Cardiac muscle cell (in vitro differentiated cells and primary cell): Measurements from ENCODE around the gene LDHA. TPM values are rescaled to one million over a fixed set of nuclear protein-coding genes. Genes with fewer than 3 reads are reported as not detected.

Experiments used
- DNase-seq, 2 donors: peaks; one replicate each; pipeline versions ENCODE4 v3.0.0 to v3.0.0-alpha.2; 2010 to 2017; ENCODE audit warnings: low read depth in 1 of 2, low spot score in 1 of 2
- H3K27ac ChIP-seq: fragments of 200-600 bp; sonication (generic); 2 replicates; pipeline ENCODE4 v1.5.1; 2016
- H3K27me3 ChIP-seq: fragments of 200-600 bp; sonication (generic); 2 replicates; pipeline ENCODE4 v1.6.0; 2016; ENCODE audit warnings: control low read depth
- H3K36me3 ChIP-seq: fragments of 200-600 bp; sonication (generic); 2 replicates; pipeline ENCODE4 v1.5.1; 2016; ENCODE audit warnings: control low read depth
- H3K4me1 ChIP-seq: fragments of 200-600 bp; sonication (generic); 2 replicates; pipeline ENCODE4 v1.8.1; 2017; ENCODE audit warnings: low read depth, mild to moderate bottlenecking, mixed run types
- H3K4me3 ChIP-seq: fragments of 200-600 bp; sonication (generic); 2 replicates; pipeline ENCODE4 v1.5.1; 2016; ENCODE audit warnings: mild to moderate bottlenecking
- H3K9me3 ChIP-seq: fragments of 200-600 bp; sonication (generic); 2 replicates; pipeline ENCODE4 v1.5.1; 2017; ENCODE audit warnings: low read depth, mild to moderate bottlenecking, control low read depth
- polyA plus RNA-seq: library from polyadenylated mRNA; unstranded; fragments of >200 nt; fragmentation: Nextera tagmentation; extraction: Ambion mirVana; gene quantifications from 2 replicates; pipeline ENCODE4 v1.2.1, GENCODE V29; 2016
- total RNA-seq: library from RNA; depleted of rRNA; stranded (reverse); fragments of >200 nt; gene quantifications from 2 replicates; pipeline ENCODE4 v1.2.3, GENCODE V29; 2016
- TF ChIP-seq, protein P1 (sequence below): IDR thresholded peaks from 2 replicates; pipeline ENCODE4 v1.5.1; 2012; ENCODE audit warnings: low read depth, mild to moderate bottlenecking, low read length

Gene LDHA
- total and polyA plus RNA-seq, 2 experiments from 2014 or later, result 1,055 to 3,925 TPM

GRCh38 chr11:18438691-18439090, 44.3 kb downstream of the LDHA start:
- H3K9me3 ChIP-seq, result no peaks in the 10 kb centered on the region
- H3K27ac ChIP-seq, result no peak overlapping the region
- TF ChIP-seq, protein P1, sequence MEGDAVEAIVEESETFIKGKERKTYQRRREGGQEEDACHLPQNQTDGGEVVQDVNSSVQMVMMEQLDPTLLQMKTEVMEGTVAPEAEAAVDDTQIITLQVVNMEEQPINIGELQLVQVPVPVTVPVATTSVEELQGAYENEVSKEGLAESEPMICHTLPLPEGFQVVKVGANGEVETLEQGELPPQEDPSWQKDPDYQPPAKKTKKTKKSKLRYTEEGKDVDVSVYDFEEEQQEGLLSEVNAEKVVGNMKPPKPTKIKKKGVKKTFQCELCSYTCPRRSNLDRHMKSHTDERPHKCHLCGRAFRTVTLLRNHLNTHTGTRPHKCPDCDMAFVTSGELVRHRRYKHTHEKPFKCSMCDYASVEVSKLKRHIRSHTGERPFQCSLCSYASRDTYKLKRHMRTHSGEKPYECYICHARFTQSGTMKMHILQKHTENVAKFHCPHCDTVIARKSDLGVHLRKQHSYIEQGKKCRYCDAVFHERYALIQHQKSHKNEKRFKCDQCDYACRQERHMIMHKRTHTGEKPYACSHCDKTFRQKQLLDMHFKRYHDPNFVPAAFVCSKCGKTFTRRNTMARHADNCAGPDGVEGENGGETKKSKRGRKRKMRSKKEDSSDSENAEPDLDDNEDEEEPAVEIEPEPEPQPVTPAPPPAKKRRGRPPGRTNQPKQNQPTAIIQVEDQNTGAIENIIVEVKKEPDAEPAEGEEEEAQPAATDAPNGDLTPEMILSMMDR, result no peak
- H3K36me3 ChIP-seq, result no peaks in the 10 kb centered on the region
- H3K4me1 ChIP-seq, result no peaks in the 10 kb centered on the region
- H3K4me3 ChIP-seq, result no peak overlapping the region
- no peaks in the 10 kb centered on the region for H3K27me3 ChIP-seq
- DNase-seq, result no peak

- no peak overlapping the region for H3K4me3 ChIP-seq
- no peaks in the 10 kb centered on the region for H3K36me3 ChIP-seq
- TF ChIP-seq, protein P1, result no peak
- no peak overlapping the region for H3K27ac ChIP-seq
- no peaks in the 10 kb centered on the region for H3K9me3 ChIP-seq
- DNase-seq, result no peak
- H3K27me3 ChIP-seq, result peaks cover 3% of the 10 kb centered on the region
- H3K4me1 ChIP-seq, result no peaks in the 10 kb centered on the region
Measured at GRCh38 chr11:18449251-18449650, 54.9 kb downstream of the LDHA start.

DNA sequence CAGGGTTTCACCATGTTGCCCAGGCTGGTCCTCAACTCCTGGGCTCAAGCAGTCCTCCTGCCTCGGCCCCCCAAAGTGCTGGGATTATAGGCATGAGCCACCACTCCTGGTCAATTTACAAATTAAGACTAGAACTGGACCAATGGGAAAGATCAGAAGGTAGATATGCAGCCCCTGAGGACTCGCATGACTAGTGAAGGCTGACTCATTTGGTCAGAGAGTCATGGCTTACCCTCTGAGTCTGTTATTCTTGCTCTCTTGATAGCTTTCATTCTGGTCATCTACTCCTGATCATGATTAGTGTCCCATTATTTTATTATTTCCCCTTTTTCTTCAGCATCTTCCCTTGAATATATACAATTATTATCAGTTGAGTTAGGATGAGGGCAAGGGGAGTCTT, 58.6 kb downstream of the LDHA start:
- Histone ChIP-seq H3K9me3 (no peaks in the 10 kb centered on the region), H3K4me1 (no peaks in the 10 kb centered on the region)
- no peak for DNase-seq

DNA sequence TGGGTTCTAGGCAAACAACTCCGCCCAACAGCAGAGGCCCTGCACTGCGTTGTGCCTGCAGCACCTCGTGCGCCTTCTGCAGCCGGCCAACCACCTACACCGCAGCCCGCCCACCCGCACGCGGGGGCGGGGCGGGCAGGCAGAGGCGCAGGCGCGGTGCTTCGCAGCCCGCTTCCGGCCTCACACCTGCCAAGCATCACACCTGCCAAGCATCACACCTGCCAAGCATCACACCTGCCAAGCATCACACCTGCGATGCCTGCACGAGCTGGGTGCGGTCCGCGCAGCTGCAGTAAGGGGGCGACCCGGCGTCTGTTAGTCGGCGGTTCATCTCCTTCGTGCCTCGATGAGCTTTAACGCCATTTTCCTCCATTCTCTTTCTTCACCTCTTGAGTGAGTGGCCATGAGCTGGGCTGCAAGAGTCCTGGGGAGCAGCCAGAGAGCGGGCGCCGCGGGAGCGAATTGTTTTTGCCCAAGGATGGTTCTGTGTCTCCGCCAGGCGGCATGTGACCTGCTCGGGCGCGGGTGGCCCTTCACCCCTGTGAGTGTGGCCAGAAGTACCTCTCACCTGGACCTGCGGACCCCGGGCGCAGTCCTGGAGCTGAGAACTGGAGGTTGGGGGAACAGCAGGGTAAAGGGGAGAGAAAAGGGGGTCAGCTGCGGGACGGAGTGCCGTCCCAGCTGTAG, 61.5 kb downstream of the LDHA start, which contains the start of gene LDHAL6A:
LDHAL6A (plus strand) TSS at position 171 of the 687 bp plus-strand sequence. CDS start 825 bp downstream, outside the sequence.
- Histone ChIP-seq H3K36me3 (no peaks in the 10 kb centered on the region), H3K9me3 (no peaks in the 10 kb centered on the region), H3K27ac (no peak within 1 kb of the TSS), H3K4me3 (no peak within 1 kb of the TSS), H3K27me3 (peaks cover 3% of the 10 kb centered on the region), H3K4me1 (no peaks in the 10 kb centered on the region)
- TF ChIP-seq, protein P1, result no peak
- DNase-seq, result no peak

More for the DNA sequence above, 58.6 kb downstream of the LDHA start:
- TF ChIP-seq, protein P1, result no peak
- Histone ChIP-seq H3K27ac (no peak overlapping the region), H3K27me3 (peaks cover 3% of the 10 kb centered on the region), H3K36me3 (no peaks in the 10 kb centered on the region), H3K4me3 (no peak overlapping the region)

GRCh38 chr11:18457450-18457849, 63.1 kb downstream of the LDHA start:
- TF ChIP-seq, protein P1, result no peak
- H3K4me1 ChIP-seq, result no peaks in the 10 kb centered on the region
- no peaks in the 10 kb centered on the region for H3K36me3 ChIP-seq

More at GRCh38 chr11:18457450-18457849, 63.1 kb downstream of the LDHA start:
- Histone ChIP-seq H3K27me3 (no peaks in the 10 kb centered on the region), H3K9me3 (no peaks in the 10 kb centered on the region), H3K27ac (no peak overlapping the region), H3K4me3 (no peak overlapping the region)
- peak in 1 of 2 donors; percentile 8 for DNase-seq

Other genes with a start within 250 kb of the LDHA start
- not detected in 2 replicates for gene MRGPRX4, start 221.7 kb upstream of the LDHA start, total RNA-seq
- not detected in 2 replicates for gene MRGPRX4, start 221.7 kb upstream of the LDHA start, polyA plus RNA-seq
- not detected in 2 replicates for gene SAA4, start 157.8 kb upstream of the LDHA start, total RNA-seq
- 0.20 TPM in 1 of 2 replicates, not detected in the other for gene SAA4, start 157.8 kb upstream of the LDHA start, polyA plus RNA-seq
- gene SAA2, start 145.9 kb upstream of the LDHA start, total RNA-seq, result 0.14 TPM in 1 of 2 replicates, not detected in the other
- gene SAA2, start 145.9 kb upstream of the LDHA start, polyA plus RNA-seq, result 0.29 and 0.45 TPM in 2 replicates
- 0.70 TPM in 1 of 2 replicates, not detected in the other for gene SAA1, start 128.3 kb upstream of the LDHA start, total RNA-seq
- gene SAA1, start 128.3 kb upstream of the LDHA start, polyA plus RNA-seq, result 0.31 and 2.3 TPM in 2 replicates
- 7.3 and 10.3 TPM in 2 replicates for gene HPS5, start 72.4 kb upstream of the LDHA start, total RNA-seq
- 9.5 and 12.1 TPM in 2 replicates for gene HPS5, start 72.4 kb upstream of the LDHA start, polyA plus RNA-seq
- 20.6 and 24.6 TPM in 2 replicates for gene GTF2H1, start 72.0 kb upstream of the LDHA start, total RNA-seq
- 25.8 and 26.1 TPM in 2 replicates for gene GTF2H1, start 72.0 kb upstream of the LDHA start, polyA plus RNA-seq
- not detected in 2 replicates for gene LDHC, start 17.8 kb downstream of the LDHA start, total RNA-seq
- gene LDHC, start 17.8 kb downstream of the LDHA start, polyA plus RNA-seq, result not detected in 2 replicates
- not detected in 2 replicates for gene LDHAL6A, start 61.3 kb downstream of the LDHA start, total RNA-seq
- 0.12 TPM in 1 of 2 replicates, not detected in the other for gene LDHAL6A, start 61.3 kb downstream of the LDHA start, polyA plus RNA-seq
- gene TSG101, start 132.4 kb downstream of the LDHA start, total RNA-seq, result 110 and 117 TPM in 2 replicates
- 151 and 152 TPM in 2 replicates for gene TSG101, start 132.4 kb downstream of the LDHA start, polyA plus RNA-seq
- 6.3 and 13.1 TPM in 2 replicates for gene UEVLD, start 194.2 kb downstream of the LDHA start, total RNA-seq
- gene UEVLD, start 194.2 kb downstream of the LDHA start, polyA plus RNA-seq, result 9.4 and 18.6 TPM in 2 replicates
- gene MISFA, start 205.2 kb downstream of the LDHA start, total RNA-seq, result 3.6 and 4.9 TPM in 2 replicates
- gene MISFA, start 205.2 kb downstream of the LDHA start, polyA plus RNA-seq, result 4.0 and 6.1 TPM in 2 replicates
- gene SPTY2D1, start 239.8 kb downstream of the LDHA start, total RNA-seq, result 13.4 and 14.3 TPM in 2 replicates
- 4.3 and 6.6 TPM in 2 replicates for gene SPTY2D1, start 239.8 kb downstream of the LDHA start, polyA plus RNA-seq